DND-41 (cell line): ENCODE results near the gene FTSJ3.

Experiments used
- EZH2 ChIP-seq: IDR thresholded peaks from 3 replicates; pipeline ENCODE4 v1.6.1; 2012; ENCODE audit warnings: borderline replicate concordance, low read depth, mild to moderate bottlenecking, moderate library complexity, low read length, inconsistent platforms; ENCODE audit not compliant: severe bottlenecking
- TF ChIP-seq, protein P1 (sequence below): IDR thresholded peaks from 2 replicates; pipeline ENCODE4 v1.5.1; 2012; ENCODE audit warnings: borderline replicate concordance, low read length, moderate library complexity, mild to moderate bottlenecking; ENCODE audit not compliant: poor library complexity, severe bottlenecking; ENCODE audit errors: extremely low read depth

DNA sequence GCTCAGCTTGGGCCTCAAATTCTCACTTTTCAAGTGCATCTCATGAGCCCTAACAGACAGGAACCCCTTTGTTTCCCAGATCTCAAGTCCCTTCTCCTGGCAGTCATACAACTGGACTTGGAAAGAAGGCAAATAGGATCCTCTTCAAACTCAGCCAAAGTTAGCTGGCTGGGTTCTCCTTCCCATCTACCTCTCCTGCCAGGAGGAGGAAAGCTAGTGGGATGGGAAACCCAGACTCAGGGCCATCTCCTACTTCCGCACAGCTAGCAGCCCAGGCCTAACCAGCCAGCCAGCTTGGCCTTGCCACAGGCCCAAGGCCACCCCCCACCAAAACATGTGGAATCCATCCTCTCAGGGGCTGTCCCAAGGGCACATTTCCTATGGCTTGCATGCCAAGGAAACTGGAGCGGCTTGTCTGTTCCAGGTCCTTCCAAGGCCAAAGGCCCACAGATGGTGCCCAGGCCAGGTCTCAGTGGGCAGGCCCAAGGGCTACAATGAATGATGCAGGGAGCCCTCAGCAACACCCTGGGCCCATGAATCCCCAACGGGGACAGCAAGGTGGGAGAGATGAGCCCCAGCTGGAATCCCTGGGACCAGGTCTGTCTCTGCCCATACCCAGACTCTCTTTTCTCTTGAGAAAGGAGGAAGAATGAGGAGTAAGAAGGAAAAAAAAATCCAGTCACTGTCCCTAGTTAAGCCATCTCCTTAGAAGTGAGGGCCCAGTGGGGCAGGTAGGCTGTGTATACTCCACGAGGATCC, 13.3 kb upstream of the FTSJ3 start:
- TF ChIP-seq, protein P1, sequence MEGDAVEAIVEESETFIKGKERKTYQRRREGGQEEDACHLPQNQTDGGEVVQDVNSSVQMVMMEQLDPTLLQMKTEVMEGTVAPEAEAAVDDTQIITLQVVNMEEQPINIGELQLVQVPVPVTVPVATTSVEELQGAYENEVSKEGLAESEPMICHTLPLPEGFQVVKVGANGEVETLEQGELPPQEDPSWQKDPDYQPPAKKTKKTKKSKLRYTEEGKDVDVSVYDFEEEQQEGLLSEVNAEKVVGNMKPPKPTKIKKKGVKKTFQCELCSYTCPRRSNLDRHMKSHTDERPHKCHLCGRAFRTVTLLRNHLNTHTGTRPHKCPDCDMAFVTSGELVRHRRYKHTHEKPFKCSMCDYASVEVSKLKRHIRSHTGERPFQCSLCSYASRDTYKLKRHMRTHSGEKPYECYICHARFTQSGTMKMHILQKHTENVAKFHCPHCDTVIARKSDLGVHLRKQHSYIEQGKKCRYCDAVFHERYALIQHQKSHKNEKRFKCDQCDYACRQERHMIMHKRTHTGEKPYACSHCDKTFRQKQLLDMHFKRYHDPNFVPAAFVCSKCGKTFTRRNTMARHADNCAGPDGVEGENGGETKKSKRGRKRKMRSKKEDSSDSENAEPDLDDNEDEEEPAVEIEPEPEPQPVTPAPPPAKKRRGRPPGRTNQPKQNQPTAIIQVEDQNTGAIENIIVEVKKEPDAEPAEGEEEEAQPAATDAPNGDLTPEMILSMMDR, result no peak
- TF ChIP-seq EZH2, result no peak
